NCI-H2196 treated with DMSO at 0.1 percent for 48 hours (cell line): ENCODE data around the gene INTS1.

ENCODE experiments used
- DNase-seq: peaks from one replicate; lab custom pipeline; 2025; ENCODE audit not compliant: unreplicated experiment; lab: John Stamatoyannopoulos, UW

INTS1 gene

GRCh38 chr7:1433128-1433920 is 70.9 kb downstream of the INTS1 start:
- no peak for DNase-seq

GRCh38 chr7:1432411-1433082 is 71.6 kb downstream of the INTS1 start:
- DNase-seq = no peak

GRCh38 chr7:1431634-1432380 is 72.4 kb downstream of the INTS1 start:
- DNase-seq = no peak

- no peak for DNase-seq
Measured at GRCh38 chr7:1431226-1431625, 73.0 kb downstream of the INTS1 start.

GRCh38 chr7:1430056-1430845 is 73.9 kb downstream of the INTS1 start:
- DNase-seq = no peak

- DNase-seq = no peak
Measured at GRCh38 chr7:1428941-1429501, 75.2 kb downstream of the INTS1 start.

- no peak for DNase-seq
Measured at GRCh38 chr7:1427064-1427657, 77.0 kb downstream of the INTS1 start.

GRCh38 chr7:1426474-1426873 is 77.7 kb downstream of the INTS1 start:
- DNase-seq = no peak

GRCh38 chr7:1425292-1426136 is 78.7 kb downstream of the INTS1 start:
- no peak for DNase-seq

GRCh38 chr7:1424041-1424440 is 80.1 kb downstream of the INTS1 start:
- no peak for DNase-seq

- no peak for DNase-seq
Measured at GRCh38 chr7:1423264-1423811, 80.9 kb downstream of the INTS1 start.

- DNase-seq = no peak
Measured at GRCh38 chr7:1422512-1423263, 81.5 kb downstream of the INTS1 start.

GRCh38 chr7:1421946-1422345 is 82.2 kb downstream of the INTS1 start:
- no peak for DNase-seq

- no peak for DNase-seq
Measured at GRCh38 chr7:1421020-1421790, 83.0 kb downstream of the INTS1 start.
